HG03025 (cell line): ENCODE results near the gene LRRC3.
"Not testable (repeated sequence)": the region's sequence is repeated elsewhere in the genome, so short reads cannot be mapped to it uniquely, and the experiment has no call there.

Experiments
- ATAC-seq: cut with Tn5 transposase; IDR thresholded peaks from one replicate; pipeline ENCODE4 v1.9.1; 2021; ENCODE audit warnings: mild to moderate bottlenecking, moderate library complexity; ENCODE audit not compliant: unreplicated experiment, low FRiP score

LRRC3 gene

DNA sequence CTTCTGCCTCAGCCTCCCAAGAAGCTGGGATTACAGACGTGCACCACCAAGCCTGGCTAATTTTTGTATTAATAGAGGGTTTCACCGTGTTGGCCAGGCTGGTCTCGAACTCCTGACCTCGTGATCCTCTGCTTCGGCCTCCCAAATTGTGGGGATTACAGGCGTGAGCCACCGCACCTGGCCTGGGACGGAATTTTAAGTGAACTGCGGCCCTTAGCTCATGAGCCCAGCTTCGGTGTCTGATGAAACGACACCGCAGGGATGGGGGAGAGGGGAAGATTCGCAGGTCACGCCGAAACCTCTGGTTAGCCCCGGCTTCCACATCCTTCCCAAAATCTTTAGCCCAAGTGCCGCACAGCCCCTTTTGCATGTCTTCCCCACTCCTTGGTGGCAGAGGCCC, 39.1 kb downstream of the LRRC3 start:
- no peak for ATAC-seq

- ATAC-seq = no peak
Observed at GRCh38 chr21:44494956-44495355, 39.6 kb downstream of the LRRC3 start.

- no peak for ATAC-seq
Observed at GRCh38 chr21:44495611-44496563, 40.6 kb downstream of the LRRC3 start.

DNA sequence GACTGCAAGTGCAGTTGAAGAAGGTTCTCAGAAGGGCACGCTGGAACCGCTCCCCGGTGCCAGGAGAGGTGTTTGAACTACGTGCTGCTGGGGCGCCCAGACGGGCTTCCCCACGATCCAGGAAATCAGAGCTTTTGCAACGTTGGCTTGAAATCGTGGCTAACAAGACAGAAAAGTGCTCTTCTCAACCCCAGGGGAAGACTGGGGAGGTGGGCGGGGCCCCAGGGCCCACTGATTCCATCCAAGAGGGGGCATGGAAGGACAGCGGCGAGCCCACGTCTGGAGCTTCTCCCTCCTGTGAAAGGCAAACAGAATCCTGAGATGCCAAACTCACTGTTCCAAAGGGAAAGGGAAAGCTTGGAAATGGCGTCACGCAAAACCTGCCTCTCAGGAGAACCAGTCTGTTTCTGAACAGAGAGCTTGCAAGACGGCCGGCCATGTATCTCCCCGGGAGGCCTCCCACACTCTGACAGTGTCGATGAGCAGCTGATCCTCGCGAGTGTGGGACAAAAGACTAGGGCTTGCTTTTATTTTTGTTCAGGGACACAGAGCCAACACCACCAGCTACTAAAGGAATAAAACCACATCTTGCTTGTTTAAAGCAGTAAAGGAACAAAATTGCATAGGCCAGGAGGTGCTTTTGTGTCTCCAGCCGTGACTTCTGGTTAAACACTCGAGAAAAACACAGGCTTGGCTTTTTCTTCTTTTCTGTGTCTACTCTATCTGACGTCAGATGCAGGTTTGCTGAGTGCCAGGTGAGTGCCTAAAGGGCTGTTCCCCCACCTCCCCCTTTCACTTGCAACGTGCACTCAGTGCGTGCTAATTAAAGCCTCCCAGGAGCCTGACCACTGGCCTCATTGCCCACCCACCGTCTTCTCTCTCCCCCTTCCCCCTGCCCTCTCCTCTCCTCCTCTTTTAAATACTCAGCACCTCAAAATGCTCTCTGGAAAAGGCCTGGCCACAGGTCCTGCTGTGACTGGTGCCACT, 41.5 kb downstream of the LRRC3 start:
- no peak for ATAC-seq

DNA sequence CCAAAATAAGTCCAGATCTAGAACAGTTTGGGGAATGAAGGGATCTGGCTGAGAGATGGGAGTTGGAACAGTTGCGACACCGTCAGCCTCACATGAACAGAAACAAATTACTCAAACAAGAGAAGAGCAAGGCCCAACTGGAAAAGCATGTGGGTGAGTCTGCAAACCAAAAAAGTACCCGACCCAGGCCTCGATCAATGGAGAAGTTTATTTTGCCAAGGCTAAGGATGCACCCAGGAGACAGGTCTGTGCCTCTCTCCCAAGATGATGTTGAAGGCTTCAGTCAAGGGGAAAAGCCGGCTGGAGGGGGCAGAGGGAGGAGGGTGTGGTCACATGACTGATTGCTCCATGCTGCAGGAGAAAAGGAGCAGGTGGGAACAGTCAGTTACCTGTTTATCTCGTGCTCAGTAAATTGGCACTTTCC, 42.4 kb downstream of the LRRC3 start:
- no peak for ATAC-seq

DNA sequence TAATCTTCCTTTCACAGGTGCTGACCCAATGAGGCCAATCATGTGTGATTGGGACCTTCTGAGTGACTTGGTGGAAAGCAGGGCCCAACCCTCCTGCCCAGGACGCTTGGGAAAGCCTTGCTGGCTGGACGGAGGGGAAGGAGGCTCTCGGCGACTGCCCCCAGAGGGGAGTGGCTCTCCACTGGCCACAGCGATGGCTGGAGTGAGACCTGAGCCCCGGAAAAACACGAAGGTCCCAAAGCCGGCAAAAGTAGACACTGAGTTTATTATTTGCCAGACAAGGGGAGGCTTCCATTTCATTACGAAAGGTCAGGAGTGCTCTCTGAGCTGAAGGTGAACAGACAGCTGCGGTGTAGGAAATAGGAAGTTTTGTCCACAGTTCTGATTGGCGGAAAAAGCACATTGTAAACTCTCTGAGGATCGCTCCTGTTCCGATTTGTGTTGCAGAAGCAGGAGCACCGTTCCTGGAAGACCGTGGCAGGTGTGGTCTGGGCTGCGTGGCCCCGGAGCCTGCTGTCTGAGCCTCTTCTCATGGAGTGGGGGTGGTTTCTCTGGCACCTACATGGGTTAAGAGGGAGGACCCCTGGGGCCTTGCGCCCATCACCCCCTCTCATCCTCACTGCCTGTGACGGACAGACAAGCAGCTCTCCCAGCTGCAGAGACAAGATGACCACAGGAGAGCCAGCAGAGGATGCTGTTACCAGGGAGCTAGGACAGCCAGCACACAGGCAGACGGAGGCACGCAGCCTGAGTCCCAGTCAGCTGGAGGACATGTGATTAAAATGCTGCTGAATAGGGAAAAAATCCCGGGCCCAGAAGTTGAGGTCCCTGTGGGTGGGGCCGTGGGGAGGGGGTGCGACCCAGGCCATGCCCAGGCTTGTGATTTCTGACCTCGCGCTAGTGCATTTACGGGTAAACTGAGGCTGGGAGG, 43.2 kb downstream of the LRRC3 start:
- ATAC-seq = no peak

DNA sequence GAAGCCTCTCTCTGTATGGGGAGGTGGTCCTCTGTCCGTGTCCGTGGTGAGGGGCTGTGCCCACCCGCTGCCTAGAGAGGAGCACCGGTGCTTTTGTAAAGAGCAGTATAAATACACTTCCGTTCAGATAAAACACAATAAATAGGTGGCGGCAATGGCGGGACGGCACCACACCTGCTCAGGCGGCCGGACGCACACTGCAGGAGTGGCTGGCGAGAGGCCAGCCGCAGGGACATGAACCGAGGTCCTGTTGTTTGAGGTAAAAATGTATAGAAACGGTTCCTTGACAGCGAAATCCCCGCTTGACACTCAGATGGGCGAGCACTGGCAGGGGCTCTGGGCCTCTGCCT, 43.9 kb downstream of the LRRC3 start:
- no peak for ATAC-seq

DNA sequence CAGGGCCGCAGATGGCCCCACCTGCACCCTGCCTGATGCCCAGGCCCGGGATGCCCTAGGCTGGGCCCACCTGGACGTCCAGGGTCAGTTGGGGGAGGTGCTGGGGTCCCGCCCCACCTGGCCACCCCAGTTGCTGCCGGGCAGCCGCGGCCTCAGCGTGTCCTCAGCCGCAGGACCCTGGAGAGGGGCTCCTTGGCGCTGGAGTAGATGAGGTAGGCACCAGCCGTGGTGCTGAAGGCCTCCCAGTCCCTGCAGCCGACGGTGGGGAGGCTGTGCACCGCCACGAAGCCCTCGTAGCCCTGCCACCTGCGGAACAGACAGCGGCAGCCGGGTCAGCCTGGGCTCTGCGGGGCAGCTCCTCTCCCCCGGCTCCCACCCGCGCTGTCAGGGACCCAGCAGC, 44.3 kb downstream of the LRRC3 start:
- ATAC-seq = no peak

GRCh38 chr21:44500111-44500510, 44.8 kb downstream of the LRRC3 start:
- ATAC-seq = no peak

GRCh38 chr21:44502171-44502958, 47.1 kb downstream of the LRRC3 start:
- ATAC-seq = no peak

DNA sequence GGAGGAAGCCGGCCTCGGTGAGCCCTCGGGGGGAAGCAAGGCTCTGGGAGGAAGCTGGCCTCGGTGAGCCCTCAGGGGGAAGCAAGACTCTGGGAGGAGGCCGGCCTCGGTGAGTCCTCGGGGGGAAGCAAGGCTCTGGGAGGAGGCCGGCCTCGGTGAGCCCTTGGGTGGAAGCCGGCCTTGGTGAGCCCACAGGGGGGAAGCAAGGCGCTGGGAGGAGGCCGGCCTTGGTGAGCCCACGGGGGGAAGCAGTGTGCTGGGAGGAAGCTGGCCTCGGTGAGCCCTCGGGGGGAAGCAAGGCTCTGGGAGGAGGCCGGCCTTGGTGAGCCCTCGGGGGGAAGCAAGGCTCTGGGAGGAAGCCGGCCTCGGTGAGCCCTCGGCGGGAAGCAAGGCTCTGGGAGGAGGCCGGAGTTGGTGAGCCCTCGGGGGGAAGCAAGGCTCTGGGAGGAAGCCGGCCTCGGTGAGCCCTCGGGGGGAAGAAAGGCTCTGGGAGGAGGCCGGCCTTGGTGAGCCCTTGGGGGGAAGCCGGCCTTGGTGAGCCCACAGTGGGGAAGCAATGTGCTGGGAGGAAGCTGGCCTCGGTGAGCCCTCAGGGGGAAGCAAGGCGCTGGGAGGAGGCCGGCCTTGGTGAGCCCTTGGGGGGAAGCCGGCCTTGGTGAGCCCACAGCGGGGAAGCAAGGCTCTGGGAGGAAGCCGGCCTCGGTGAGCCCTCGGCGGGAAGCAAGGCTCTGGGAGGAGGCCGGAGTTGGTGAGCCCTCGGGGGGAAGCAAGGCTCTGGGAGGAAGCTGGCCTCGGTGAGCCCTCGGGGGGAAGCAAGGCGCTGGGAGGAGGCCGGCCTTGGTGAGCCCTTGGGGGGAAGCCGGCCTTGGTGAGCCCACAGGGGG, 47.9 kb downstream of the LRRC3 start:
- not testable (repeated sequence) for ATAC-seq

- no peak for ATAC-seq
Observed at GRCh38 chr21:44503901-44504399, 48.6 kb downstream of the LRRC3 start.

GRCh38 chr21:44505673-44506278, 50.5 kb downstream of the LRRC3 start:
- no peak for ATAC-seq

GRCh38 chr21:44506279-44507255, 51.3 kb downstream of the LRRC3 start:
- no peak for ATAC-seq

- ATAC-seq = no peak
Observed at GRCh38 chr21:44507673-44508425, 52.5 kb downstream of the LRRC3 start.

GRCh38 chr21:44508426-44508710, 53.1 kb downstream of the LRRC3 start:
- no peak for ATAC-seq
